Epidermal melanocyte (primary cell): ENCODE measurements around the gene VSTM2B.
"Not testable (repeated sequence)": the region's sequence is repeated elsewhere in the genome, so short reads cannot be mapped to it uniquely, and the experiment has no call there.

Experiments
- DNase-seq: peaks from one replicate; pipeline ENCODE4 v3.0.0; 2011; ENCODE audit warnings: low spot score; ENCODE audit not compliant: insufficient read length

Gene VSTM2B

DNA sequence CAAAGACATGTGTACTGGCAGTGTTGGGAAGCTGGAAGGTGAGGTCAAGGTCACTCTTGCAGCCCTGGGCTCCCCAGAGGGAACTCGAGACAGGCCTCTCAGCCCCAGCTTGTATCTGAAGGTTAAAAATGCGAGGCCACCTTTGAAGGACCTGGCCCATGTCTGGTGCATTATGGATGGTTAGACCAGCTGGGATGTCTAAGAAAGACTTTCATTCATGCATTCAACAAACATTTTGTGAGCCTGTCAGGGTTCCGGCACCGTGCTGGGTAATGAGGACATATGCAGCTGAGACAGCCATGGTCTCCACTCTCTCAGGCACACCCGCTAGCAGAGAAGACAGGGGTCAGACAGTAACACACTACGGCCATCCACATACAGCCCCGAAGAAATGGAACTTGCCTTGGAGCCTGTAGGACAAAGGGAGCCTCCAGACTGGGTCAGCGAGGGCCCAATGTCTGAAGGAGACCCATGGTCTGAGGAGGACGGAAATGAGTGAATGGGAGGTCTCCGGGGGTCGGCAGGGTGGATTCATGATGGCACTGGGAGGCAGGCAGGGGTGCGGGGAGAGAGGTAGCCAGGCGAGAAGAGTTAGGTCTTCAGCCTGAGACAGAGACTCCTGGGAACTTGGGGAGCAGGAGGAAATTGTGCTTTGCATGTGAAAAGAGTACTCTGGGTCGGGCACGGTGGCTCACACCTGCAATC lies 19.0 kb downstream of the VSTM2B start:
- DNase-seq: no peak

- not testable (repeated sequence) for DNase-seq
Observed at GRCh38 chr19:29545447-29545846, 19.7 kb downstream of the VSTM2B start.

- no peak for DNase-seq
Observed at GRCh38 chr19:29545866-29546582, 20.2 kb downstream of the VSTM2B start.

GRCh38 chr19:29546583-29547190 lies 20.9 kb downstream of the VSTM2B start:
- no peak for DNase-seq

- DNase-seq: no peak
Observed at GRCh38 chr19:29547361-29547960, 21.7 kb downstream of the VSTM2B start.

DNA sequence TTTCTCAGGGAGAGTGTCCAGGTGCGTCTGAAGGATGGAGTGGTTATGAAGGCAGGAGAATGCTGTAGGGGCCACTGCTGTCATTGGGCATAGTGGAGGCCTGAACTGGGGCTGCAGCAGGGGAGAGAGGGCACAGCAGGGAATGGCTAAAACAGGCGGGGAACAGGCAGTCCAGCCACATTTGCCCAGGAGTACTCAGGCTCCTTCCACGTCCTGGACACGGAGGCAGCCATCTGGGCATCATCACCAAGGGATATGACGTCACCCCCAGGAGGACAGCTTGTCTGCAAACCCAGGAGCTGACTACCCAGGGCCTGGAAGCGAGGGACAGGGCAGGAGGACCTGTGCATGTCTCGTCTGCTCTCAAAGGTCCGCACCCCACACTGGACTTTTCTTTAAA lies 22.2 kb downstream of the VSTM2B start:
- DNase-seq: no peak

- no peak for DNase-seq
Observed at GRCh38 chr19:29548483-29549085, 22.8 kb downstream of the VSTM2B start.

DNA sequence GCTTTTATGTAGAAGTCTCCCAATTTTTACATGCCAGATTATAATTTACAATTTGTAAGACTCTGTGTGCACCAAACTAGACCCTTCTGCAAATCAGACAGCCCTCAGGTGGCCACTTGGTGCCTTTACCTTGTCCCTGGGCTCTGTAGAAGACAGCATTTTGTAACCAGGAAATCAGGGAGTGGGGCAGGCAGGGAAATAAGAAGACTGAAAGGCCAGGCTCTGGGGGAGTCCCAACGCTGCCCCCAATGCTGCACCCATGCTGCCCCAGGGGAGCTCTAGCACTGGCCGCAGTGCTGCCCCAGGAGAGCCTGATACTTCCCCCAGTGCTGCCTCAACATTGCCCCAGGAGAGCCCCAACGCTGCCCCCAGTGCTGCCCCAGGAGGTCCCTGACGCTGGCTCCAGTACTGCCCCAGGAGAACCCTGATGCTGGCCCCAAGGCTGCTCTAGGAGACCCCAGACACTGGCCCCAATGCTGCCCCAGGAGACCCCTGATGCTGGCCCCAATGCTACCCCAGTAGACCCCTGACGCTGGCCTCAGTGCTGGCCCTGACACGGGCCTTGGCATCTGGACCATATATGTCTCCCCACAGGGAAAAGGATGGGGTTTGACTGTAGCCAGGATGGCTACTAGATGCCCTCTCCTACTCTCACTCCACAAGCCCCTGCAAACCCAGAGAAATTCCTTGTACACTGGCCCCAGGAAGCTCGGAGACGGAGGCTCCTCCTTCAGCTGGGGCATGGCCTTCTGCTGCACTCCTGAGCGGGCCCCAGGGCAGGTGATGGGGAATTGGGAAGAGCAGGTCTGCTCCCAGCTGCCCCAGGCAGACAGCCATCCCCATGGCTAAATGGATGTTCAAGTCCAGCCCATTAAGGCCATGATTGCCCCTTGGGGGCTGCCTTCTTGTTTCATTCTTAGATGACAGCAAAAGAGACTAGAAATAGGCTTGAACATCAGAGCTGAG lies 23.6 kb downstream of the VSTM2B start:
- DNase-seq: no peak

DNA sequence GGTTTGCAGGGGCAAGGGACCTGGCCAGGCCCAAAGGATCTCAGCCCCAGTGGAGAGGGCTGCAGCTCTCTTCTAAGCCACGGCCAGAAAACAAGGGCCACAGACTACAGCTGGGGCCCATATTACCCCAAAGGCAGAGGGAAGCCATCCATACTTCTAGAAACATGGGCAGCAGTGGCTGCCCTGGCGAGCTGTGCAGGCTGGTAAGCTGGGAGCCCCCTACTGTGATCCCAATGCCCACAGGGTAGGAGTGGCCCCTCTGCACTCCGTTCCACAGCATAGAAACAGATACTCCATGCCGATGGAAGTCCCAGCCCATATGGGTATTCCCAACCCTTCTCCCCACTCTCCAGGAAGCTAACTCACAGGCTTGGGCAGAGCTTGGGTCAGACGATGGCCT lies 25.1 kb downstream of the VSTM2B start:
- no peak for DNase-seq

- no peak for DNase-seq
Observed at GRCh38 chr19:29551774-29552173, 26.0 kb downstream of the VSTM2B start.

DNA sequence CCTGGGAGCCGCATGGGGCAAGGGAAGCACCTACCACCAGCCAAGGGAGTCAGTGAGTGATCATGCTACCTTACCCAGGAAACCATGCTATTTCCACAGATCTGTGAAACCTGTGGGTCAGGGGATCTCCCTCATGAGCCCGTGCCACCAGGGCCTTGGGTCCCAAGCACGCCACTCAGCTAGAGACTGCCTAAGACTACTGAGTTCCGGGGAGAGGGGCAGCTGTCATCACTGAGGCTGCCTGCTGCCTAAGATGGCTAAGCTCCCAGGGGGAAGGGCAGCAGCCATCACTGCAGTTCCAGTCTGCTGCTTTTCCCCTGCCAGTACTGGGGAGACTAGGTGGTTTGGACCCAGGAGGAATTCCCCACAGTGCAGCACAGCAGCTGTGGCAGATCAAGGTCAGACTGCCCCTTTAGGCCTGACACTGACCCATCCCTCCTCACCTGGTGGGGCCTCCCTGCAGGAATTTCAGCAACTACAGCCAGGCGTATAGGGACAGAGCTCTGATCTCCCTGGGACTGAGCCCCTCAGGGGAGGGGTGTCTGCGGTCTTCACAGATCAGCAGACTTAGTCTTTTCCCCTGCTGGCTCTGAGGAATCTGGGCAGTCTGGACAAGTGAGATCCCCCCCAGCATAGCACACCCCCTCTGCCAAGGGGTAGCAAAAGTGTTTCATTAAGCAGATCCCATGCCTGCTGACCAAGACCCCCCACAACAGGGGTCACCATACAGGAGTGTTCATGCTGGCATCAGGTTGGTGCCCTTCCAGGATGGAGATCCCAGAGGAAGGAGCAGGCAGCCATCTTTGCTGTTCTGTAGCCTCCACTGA lies 26.9 kb downstream of the VSTM2B start:
- no peak for DNase-seq

- DNase-seq: no peak
Observed at GRCh38 chr19:29554149-29554548, 28.4 kb downstream of the VSTM2B start.

DNA sequence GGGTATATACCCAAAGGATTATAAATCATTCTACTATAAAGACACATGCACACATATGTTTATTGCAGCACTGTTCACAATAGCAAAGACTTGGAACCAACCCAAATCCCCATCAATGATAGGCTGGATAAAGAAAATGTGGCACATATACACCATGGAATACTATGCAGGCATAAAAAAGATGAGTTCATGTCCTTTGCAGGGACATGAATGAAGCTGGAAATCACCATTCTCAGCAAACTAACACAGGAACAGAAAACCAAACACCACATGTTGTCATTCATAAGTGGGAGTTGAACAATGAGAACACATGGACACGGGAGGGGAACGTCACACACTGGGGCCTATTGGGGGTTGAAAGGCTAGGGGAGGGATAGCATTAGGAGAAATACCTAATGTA lies 33.3 kb downstream of the VSTM2B start:
- not testable (repeated sequence) for DNase-seq

DNA sequence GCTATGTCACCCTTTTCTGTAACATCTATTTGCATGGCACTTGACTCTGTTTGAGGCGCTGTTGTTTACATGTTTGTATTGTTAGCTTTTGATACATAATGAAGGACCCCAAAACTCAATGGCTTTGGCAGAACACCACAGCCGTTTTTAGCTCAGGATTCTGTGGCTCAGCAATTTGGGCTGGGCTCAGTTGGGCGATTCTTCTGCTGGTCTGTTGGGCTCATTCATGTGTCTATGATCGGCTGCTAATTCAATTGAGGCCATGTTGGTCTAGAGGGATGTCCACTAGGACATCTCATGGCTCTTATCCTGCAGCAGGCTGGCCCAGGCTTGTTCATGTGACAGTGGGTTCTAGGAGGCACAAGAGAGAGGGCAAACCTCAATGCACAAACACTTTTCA lies 33.9 kb downstream of the VSTM2B start:
- DNase-seq: no peak

GRCh38 chr19:29560313-29561075 lies 34.7 kb downstream of the VSTM2B start:
- DNase-seq: no peak

- DNase-seq: no peak
Observed at GRCh38 chr19:29561601-29562000, 35.8 kb downstream of the VSTM2B start.

GRCh38 chr19:29562299-29563297 lies 36.8 kb downstream of the VSTM2B start:
- DNase-seq: no peak
